ENCODE data around the gene AKR7A2. TPM values are rescaled to one million over a fixed set of nuclear protein-coding genes. Genes with fewer than 3 reads are reported as not detected.

AKR7A2 gene
- total RNA-seq, 4 donors from 2014 or later: 25.6 to 100 (median 76.4) TPM

DNA sequence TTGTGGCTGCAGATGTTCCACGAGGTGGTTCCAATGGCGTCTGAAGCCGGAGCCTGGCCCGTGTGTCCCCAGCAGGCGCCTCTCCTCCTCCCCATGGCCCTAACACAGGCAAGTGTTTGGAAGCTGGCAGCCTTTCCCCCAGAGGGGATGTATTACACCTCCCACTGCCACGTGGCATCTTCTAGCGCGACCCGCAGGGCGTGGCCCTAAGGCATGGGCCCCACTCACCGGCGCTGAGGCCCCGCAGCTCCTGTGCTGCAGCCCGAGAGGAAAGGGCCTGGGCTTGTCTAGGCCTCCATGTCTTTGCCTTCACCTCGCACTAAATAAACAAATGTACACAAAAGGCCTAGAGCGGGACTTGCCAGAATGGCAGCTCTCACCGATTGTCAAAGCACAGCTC is 38.1 kb upstream of the AKR7A2 start:
- no peak for TF ChIP-seq CTCF (IDR thresholded peaks at IDR 0.05; ENCODE audit: low read depth)

GRCh38 chr1:19348441-19349198 is 36.7 kb upstream of the AKR7A2 start:
- TF ChIP-seq CTCF (IDR thresholded peaks at IDR 0.05; ENCODE audit: low read depth): no peak

GRCh38 chr1:19347533-19348172 is 35.7 kb upstream of the AKR7A2 start:
- TF ChIP-seq CTCF (IDR thresholded peaks at IDR 0.05; ENCODE audit: low read depth): no peak

- no peak for TF ChIP-seq CTCF (IDR thresholded peaks at IDR 0.05; ENCODE audit: low read depth)
Observed at GRCh38 chr1:19346026-19346425, 34.1 kb upstream of the AKR7A2 start.

DNA sequence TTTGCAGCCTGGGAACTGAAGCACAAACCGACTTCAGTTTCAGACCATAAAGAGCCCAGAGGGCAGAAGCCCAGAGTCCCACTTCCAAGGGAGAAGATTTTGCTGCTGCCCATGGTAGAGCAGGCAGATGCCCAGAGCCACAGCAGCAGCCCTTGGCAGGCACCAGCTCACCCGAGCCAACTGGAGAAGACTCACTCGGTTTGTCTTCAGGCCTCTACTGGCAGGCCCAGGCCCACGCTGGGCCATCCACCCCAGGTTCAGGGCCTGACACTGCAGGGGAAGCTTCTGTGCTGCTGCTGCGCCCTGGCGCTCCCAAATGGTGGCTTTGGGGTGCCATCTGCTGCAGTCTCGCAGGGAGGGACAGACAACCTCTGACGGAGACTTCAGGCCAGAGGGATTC is 33.4 kb upstream of the AKR7A2 start:
- TF ChIP-seq CTCF (IDR thresholded peaks at IDR 0.05; ENCODE audit: low read depth): no peak

GRCh38 chr1:19344831-19345230 is 32.9 kb upstream of the AKR7A2 start:
- no peak for TF ChIP-seq CTCF (IDR thresholded peaks at IDR 0.05; ENCODE audit: low read depth)

DNA sequence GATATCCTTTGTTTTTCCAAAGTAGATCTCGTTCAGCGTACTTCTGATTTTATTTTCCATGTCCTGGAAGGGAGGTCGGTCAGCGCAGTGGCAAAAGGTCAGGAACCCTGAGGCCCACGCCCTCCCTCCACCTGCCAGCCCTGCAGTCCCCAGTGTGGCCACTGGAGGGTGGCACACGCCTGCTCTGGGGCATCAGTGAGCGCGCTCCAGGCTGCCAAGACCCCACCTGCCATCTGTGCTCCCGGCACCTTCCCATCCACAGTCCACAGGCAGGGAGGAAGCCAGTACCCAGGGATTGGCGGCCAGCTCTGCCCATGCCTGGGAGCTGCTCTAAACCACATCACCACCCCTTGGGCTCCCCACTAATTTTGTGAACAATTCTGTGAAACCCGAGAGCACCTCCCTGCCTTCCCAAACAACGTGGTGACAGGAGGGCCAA is 32.4 kb upstream of the AKR7A2 start:
- TF ChIP-seq CTCF (IDR thresholded peaks at IDR 0.05; ENCODE audit: low read depth): no peak
